GM12801 (cell line): ENCODE data around the gene GOT1.

Experiments used
- TF ChIP-seq, protein P1 (sequence below): IDR thresholded peaks from one replicate; pipeline ENCODE4 v1.5.1; 2011; ENCODE audit warnings: control low read depth; ENCODE audit not compliant: insufficient read length; ENCODE audit errors: extremely low read depth

Gene GOT1

DNA sequence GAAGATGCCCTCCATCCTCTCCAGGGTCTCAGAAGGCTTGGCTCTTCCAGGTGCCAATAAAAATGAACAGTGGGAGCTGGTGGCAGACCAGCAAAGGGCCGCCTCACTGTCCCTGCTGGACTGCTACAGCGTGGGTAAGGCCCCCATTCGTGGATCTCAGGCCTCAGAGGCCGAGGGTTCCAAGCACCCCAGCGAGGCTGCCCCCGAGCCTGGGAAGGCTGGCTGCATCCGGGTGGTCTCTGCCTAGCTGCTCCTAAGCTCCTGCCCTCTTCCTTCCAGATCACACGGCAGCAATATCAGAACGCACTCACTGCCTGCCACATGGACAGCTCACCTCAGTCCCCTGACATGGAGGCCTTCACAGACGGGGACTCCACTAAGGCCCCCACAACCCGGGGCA is 42.9 kb downstream of the GOT1 start:
- TF ChIP-seq, protein P1, sequence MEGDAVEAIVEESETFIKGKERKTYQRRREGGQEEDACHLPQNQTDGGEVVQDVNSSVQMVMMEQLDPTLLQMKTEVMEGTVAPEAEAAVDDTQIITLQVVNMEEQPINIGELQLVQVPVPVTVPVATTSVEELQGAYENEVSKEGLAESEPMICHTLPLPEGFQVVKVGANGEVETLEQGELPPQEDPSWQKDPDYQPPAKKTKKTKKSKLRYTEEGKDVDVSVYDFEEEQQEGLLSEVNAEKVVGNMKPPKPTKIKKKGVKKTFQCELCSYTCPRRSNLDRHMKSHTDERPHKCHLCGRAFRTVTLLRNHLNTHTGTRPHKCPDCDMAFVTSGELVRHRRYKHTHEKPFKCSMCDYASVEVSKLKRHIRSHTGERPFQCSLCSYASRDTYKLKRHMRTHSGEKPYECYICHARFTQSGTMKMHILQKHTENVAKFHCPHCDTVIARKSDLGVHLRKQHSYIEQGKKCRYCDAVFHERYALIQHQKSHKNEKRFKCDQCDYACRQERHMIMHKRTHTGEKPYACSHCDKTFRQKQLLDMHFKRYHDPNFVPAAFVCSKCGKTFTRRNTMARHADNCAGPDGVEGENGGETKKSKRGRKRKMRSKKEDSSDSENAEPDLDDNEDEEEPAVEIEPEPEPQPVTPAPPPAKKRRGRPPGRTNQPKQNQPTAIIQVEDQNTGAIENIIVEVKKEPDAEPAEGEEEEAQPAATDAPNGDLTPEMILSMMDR, result no peak

DNA sequence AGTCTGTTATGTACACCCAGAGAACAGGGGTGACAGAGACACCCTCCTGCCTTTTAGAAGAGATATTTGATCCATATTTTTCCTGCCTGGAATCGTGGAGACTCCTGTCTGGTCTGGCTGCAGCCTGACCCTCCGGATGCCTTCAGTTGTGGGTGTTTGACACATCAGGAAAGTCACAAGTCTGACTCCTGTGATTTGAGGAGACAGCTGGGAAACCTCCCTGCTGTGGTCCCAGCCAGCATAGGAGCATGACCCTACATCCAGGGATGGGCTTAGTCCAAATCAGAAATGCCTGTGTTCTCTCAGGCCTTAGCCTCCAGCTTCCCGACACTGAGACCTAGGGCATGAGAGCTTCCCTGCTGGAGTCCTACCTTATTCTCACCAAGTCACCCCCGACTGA is 43.4 kb downstream of the GOT1 start:
- TF ChIP-seq, protein P1, result no peak

DNA sequence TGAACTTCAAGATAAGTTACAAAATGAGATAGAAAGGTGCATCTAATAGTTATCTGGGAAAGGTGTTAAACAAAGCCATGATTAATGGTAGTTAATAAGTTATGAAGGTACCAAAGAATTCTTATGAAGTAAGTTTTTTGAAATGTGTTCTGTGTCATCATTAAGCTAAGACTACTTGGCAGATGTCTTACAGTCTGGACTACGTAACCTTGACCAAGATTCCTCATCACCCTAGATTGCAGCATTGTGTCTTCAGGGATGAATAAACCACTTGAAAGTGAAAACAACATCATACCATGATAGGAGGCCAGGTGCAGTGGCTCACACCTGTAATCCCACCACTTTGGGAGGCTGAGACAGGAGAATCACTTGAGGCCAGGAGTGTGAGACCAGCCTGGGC is 48.2 kb downstream of the GOT1 start:
- TF ChIP-seq, protein P1, result no peak

DNA sequence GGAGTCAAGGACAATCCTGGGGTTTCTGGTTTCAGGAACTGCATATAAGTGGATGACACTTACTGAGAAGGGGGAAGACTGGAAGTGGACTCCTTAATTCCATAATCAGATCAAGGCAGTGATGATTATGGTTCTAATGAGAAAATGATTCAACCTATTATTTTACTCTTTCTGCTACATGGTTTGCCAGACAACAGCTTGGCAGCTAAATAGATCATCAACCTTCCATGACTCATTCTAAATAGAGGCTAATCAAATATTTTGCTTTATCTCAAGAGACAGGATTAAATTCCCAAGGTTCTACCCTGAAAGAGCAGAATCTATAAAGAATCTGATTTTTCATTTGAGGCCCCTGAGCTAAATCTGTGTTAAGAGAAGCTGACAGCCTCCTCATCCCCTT is 55.0 kb downstream of the GOT1 start:
- TF ChIP-seq, protein P1, result no peak

DNA sequence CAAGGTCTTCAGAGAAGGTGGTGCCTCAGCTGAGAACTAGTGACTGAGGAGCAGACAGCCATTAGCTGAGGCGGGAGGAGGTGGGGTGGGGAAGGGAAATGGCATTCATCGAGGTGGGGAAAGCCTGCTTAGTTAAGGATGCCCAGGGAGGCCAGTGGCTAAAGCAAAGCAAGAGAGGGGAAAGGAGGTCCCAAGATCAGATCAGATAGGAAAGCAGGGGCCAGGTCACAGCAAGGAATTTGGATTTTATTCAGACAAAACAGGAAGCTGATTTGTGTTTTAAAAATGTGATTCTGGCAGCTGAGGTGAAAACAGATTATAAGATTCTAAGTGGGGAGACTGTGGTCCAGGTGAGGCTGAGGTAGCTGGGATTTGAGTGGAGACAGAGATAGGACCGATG is 55.5 kb downstream of the GOT1 start:
- TF ChIP-seq, protein P1, result no peak

DNA sequence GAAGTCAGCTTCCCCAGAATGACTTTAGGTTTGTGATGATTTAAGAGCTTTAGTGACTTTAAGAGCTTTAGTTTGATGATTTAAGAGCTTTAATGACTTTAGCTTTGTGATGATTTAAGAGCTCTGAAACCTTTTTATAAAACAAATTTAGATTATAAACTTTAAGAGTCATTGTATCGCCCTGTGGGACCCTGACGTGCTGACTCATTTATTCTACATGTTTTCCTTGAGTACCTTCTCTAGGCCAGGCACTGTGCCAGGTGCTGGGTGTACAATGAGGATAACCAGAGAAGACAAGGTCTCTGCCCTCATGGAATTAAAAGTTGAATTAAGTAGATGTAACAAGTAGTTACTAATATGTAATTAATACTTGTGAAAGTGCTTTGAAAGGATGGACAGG is 55.9 kb downstream of the GOT1 start:
- TF ChIP-seq, protein P1, result no peak

DNA sequence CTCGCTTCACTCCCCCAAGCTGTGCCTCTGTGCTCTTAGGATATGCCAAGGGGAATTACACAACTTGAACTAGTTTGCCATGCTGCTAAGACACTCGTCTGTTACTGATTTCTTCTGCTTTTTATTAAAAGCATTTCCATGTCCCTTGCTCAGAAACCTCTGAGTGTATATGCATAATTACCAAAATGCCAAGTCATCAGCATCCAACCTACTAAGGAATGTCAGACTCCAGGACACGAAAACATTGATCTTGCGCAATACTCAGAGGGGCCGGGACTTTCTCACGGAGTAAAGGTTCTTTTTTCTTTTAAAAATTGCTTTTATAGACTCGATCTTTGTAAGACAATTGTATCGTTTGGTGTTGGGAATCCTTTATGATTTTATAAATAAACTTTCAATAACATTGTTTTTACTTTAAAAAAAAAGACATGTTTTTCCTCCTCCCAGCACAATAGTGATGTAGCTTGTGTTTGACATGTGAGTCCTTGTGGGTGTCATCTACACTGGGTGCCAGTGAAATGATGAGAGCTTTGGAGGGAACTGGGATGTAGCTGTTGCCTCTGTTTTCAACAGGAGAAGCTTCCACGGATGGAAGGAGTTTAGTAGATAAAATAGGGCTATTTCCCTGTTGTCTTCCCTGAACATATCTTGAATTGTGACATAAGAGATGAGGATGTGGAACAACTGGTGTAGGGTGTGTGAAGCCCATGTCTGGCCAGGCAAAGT is 57.7 kb downstream of the GOT1 start:
- TF ChIP-seq, protein P1, result no peak
